ENCODE measurements around the gene SCN5A.
A peak's percentile ranks its signal among the peaks of the same experiment; 100 is the strongest.

The SCN5A gene

DNA sequence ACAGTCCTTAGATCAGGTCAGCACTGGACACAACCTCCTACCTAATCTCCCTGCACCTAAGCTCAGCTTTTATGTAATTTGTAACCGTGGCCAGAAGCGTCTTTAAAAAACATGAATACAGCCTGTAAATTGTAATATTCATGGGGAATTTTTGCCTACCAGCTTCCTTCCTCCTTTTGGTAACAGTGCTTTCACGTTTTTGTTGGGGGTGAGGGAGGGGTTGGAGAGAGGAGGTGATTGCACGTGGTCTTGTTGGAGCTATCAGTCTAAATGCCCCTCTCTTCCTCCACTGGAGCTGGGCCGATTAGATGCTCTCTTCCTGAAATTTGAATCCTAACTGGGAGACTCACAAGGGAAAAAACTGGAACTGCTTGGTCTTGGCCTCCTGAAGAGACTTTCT is 35.1 kb upstream of the SCN5A start:
- TF ChIP-seq CEBPB (IDR thresholded peaks at IDR 0.05) (no peak), EP300 (IDR thresholded peaks at IDR 0.05; ENCODE audit: borderline replicate concordance) (no peak), FOXM1 (IDR thresholded peaks at IDR 0.05; ENCODE audit: borderline replicate concordance, low read depth) (no peak), EGR1 (IDR thresholded peaks at IDR 0.05) (no peak), TCF12 (IDR thresholded peaks at IDR 0.05; ENCODE audit: low read depth) (no peak), TAF1 (IDR thresholded peaks at IDR 0.05; ENCODE audit: low read depth) (no peak), TEAD4 (IDR thresholded peaks at IDR 0.05) (no peak), ZBTB7A (IDR thresholded peaks at IDR 0.05; ENCODE audit: low read depth) (no peak), YY1 (IDR thresholded peaks at IDR 0.05; ENCODE audit: low read depth) (no peak), NFIC (IDR thresholded peaks at IDR 0.05) (no peak)
- TF ChIP-seq, protein P1, sequence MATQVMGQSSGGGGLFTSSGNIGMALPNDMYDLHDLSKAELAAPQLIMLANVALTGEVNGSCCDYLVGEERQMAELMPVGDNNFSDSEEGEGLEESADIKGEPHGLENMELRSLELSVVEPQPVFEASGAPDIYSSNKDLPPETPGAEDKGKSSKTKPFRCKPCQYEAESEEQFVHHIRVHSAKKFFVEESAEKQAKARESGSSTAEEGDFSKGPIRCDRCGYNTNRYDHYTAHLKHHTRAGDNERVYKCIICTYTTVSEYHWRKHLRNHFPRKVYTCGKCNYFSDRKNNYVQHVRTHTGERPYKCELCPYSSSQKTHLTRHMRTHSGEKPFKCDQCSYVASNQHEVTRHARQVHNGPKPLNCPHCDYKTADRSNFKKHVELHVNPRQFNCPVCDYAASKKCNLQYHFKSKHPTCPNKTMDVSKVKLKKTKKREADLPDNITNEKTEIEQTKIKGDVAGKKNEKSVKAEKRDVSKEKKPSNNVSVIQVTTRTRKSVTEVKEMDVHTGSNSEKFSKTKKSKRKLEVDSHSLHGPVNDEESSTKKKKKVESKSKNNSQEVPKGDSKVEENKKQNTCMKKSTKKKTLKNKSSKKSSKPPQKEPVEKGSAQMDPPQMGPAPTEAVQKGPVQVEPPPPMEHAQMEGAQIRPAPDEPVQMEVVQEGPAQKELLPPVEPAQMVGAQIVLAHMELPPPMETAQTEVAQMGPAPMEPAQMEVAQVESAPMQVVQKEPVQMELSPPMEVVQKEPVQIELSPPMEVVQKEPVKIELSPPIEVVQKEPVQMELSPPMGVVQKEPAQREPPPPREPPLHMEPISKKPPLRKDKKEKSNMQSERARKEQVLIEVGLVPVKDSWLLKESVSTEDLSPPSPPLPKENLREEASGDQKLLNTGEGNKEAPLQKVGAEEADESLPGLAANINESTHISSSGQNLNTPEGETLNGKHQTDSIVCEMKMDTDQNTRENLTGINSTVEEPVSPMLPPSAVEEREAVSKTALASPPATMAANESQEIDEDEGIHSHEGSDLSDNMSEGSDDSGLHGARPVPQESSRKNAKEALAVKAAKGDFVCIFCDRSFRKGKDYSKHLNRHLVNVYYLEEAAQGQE (IDR thresholded peaks at IDR 0.05; ENCODE audit: low read depth): no peak
- TF ChIP-seq, protein P2, sequence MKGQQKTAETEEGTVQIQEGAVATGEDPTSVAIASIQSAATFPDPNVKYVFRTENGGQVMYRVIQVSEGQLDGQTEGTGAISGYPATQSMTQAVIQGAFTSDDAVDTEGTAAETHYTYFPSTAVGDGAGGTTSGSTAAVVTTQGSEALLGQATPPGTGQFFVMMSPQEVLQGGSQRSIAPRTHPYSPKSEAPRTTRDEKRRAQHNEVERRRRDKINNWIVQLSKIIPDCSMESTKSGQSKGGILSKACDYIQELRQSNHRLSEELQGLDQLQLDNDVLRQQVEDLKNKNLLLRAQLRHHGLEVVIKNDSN (IDR thresholded peaks at IDR 0.05): no peak
- TF ChIP-seq, protein P3, sequence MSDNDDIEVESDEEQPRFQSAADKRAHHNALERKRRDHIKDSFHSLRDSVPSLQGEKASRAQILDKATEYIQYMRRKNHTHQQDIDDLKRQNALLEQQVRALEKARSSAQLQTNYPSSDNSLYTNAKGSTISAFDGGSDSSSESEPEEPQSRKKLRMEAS (IDR thresholded peaks at IDR 0.05): no peak

DNA sequence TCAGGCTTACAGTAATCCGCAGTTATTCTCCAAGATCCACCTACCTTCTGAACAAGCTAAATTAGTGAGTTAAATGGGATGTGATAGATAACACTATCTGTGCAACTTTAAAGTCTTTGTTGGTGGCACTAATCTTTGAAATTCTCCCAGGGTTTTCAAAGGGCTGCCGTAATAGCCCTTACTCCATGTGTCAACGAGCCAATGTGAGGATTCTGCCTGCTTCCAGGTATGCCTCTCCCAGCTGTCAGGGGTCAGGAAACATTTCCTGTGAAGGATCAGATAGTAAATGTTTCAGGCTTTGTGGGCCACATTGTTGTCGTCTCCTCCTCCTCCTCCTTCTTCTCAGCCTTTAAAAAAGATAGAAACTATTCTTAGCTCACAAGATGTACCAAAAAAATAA is 20.2 kb upstream of the SCN5A start:
- TF ChIP-seq NFIC (IDR thresholded peaks at IDR 0.05) (no peak), EGR1 (IDR thresholded peaks at IDR 0.05) (no peak), TAF1 (IDR thresholded peaks at IDR 0.05; ENCODE audit: low read depth) (no peak), EP300 (IDR thresholded peaks at IDR 0.05; ENCODE audit: borderline replicate concordance) (no peak), TEAD4 (IDR thresholded peaks at IDR 0.05) (no peak)
- TF ChIP-seq, protein P2 (IDR thresholded peaks at IDR 0.05): no peak
- TF ChIP-seq, protein P3 (IDR thresholded peaks at IDR 0.05): no peak
- TF ChIP-seq, protein P1 (IDR thresholded peaks at IDR 0.05; ENCODE audit: low read depth): no peak

DNA sequence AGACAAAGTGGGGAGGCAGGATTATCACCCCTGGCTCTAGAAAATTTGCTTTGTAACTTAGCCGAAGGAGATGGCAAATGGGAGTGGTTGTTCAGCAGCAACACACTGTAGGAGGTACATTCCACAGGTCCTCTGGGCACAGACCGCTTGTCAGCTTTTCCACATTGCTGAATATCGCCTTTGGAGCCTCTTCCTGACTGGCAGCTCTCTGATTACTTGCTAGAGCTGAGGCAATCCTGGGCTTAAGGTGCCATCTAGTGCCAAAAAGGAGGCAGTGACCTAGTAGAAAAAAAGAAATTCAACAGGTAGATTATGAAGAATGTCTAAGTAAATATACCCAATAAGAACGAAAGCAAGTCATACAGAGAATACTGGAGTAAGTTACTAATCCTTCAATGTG is 13.1 kb upstream of the SCN5A start:
- TF ChIP-seq EGR1 (IDR thresholded peaks at IDR 0.05): no peak
- peak; percentile 85 for TF ChIP-seq RAD21 (IDR thresholded peaks at IDR 0.05; ENCODE audit: low read depth)

DNA sequence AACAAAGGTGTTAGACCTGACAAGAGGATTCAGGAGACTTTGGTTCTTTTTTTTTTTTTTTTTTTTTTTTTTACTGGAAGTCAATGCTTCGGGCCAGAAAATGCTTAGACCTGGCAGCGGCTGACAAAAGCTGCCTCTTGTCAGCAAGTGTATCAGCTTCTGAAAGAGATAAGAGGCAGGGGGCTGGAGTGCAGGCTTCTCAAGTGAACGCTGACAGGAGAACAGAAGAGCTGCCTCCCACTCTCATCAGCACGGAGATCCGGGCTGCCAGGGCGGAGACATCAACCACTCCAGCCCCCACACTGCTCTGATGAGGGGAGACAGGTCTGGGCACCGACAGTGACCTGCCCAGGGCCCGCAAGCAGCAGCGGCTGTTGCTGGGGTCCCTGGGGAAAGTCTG is 9.4 kb upstream of the SCN5A start:
- TF ChIP-seq TEAD4 (IDR thresholded peaks at IDR 0.05): no peak
- no peak for TF ChIP-seq RAD21 (IDR thresholded peaks at IDR 0.05; ENCODE audit: low read depth)
- no peak for TF ChIP-seq CEBPB (IDR thresholded peaks at IDR 0.05)

DNA sequence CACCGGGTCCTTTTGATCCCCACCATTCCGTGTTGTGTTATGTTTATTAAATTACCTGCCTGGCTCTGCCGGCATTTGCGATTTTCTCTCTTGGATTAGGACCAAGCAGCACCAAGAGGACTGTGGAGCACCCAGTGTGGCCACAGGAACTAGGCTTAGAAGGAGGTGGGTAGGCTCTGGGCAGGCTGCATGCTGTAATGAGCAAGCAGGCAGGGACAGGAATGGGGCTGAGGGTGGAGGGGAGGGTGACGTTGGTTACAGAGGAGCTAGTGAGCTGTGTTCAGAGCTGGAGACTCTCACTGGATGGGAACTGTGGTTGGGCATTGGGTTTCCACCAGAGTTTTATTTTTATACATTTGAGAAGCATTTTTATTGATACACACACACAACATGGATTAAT is 7.9 kb upstream of the SCN5A start:
- no peak for TF ChIP-seq CEBPB (IDR thresholded peaks at IDR 0.05)
- TF ChIP-seq RAD21 (IDR thresholded peaks at IDR 0.05; ENCODE audit: low read depth): no peak
- TF ChIP-seq, protein P2 (IDR thresholded peaks at IDR 0.05): no peak
- TF ChIP-seq TEAD4 (IDR thresholded peaks at IDR 0.05): no peak
- no peak for TF ChIP-seq TAF1 (IDR thresholded peaks at IDR 0.05; ENCODE audit: low read depth)
- TF ChIP-seq FOXM1 (IDR thresholded peaks at IDR 0.05; ENCODE audit: borderline replicate concordance, low read depth): no peak
- no peak for TF ChIP-seq YY1 (IDR thresholded peaks at IDR 0.05; ENCODE audit: low read depth)
- TF ChIP-seq, protein P1 (IDR thresholded peaks at IDR 0.05; ENCODE audit: low read depth): no peak
- TF ChIP-seq TCF12 (IDR thresholded peaks at IDR 0.05; ENCODE audit: low read depth): no peak
- TF ChIP-seq CREB1 (IDR thresholded peaks at IDR 0.05; ENCODE audit: low read depth): no peak

Data from Ishikawa (cell line).